Neural progenitor cell (in vitro differentiated cells): ENCODE data around the gene PKD1L1. TPM values are rescaled to one million over a fixed set of nuclear protein-coding genes. Genes with fewer than 3 reads are reported as not detected.

ENCODE experiments used
- DNase-seq: peaks from one replicate; pipeline ENCODE4 v3.0.0-alpha.2; 2016; ENCODE audit warnings: low spot score
- H2AFZ ChIP-seq: fragments of 200-600 bp; sonication (generic); replicated peaks from 2 replicates; pipeline ENCODE4 v1.6.1; 2016; ENCODE audit warnings: antibody characterized with exemption
- H3F3A ChIP-seq: fragments of 200-600 bp; sonication (generic); 2 replicates; pipeline ENCODE4 v1.6.1; 2016; ENCODE audit warnings: antibody characterized with exemption, low read depth
- H3K27ac ChIP-seq: fragments of 200-600 bp; sonication (generic); 2 replicates; pipeline ENCODE4 v1.5.1; 2016; ENCODE audit warnings: mild to moderate bottlenecking
- H3K27me3 ChIP-seq: fragments of 200-600 bp; sonication (generic); 2 replicates; pipeline ENCODE4 v1.6.1; 2016; ENCODE audit warnings: mild to moderate bottlenecking, moderate library complexity
- H3K36me3 ChIP-seq: fragments of 200-600 bp; sonication (generic); 2 replicates; pipeline ENCODE4 v1.5.1; 2016
- H3K4me1 ChIP-seq: fragments of 200-600 bp; sonication (generic); 2 replicates; pipeline ENCODE4 v1.6.1; 2016; ENCODE audit warnings: mixed run types
- H3K4me2 ChIP-seq: fragments of 200-600 bp; sonication (generic); 2 replicates; pipeline ENCODE4 v1.6.1; 2016
- H3K4me3 ChIP-seq: fragments of 200-600 bp; sonication (generic); 2 replicates; pipeline ENCODE4 v1.5.1; 2016
- H3K79me2 ChIP-seq: fragments of 200-600 bp; sonication (generic); 2 replicates; pipeline ENCODE4 v1.6.1; 2016; ENCODE audit warnings: low read depth
- H3K9ac ChIP-seq: fragments of 200-600 bp; sonication (generic); 2 replicates; pipeline ENCODE4 v1.6.1; 2016
- H3K9me3 ChIP-seq: fragments of 200-600 bp; sonication (generic); 2 replicates; pipeline ENCODE4 v1.5.1; 2016; ENCODE audit warnings: low read depth
- H4K20me1 ChIP-seq: fragments of 200-600 bp; sonication (generic); 2 replicates; pipeline ENCODE4 v1.6.1; 2016; ENCODE audit warnings: low read depth
- H3K27ac Mint-ChIP-seq: 3 replicates; pipeline ENCODE4 v1.8.0; 2021; ENCODE audit warnings: mixed read lengths
- H3K27me3 Mint-ChIP-seq: 2 replicates; pipeline ENCODE4 v1.8.0; 2022; ENCODE audit warnings: low read depth, mild to moderate bottlenecking, inconsistent platforms, moderate library complexity, mixed read lengths; ENCODE audit not compliant: insufficient read depth
- H3K36me3 Mint-ChIP-seq: 3 replicates; pipeline ENCODE4 v1.8.0; 2021; ENCODE audit warnings: mixed read lengths
- H3K4me1 Mint-ChIP-seq: 3 replicates; pipeline ENCODE4 v1.8.0; 2021; ENCODE audit warnings: mixed read lengths
- H3K4me3 Mint-ChIP-seq: 3 replicates; pipeline ENCODE4 v1.8.0; 2021; ENCODE audit warnings: mild to moderate bottlenecking, moderate library complexity, mixed read lengths
- H3K9me3 Mint-ChIP-seq: 3 replicates; pipeline ENCODE4 v1.8.0; 2020; ENCODE audit warnings: mixed read lengths
- EZH2 ChIP-seq: fragments of 200-600 bp; sonication (generic); IDR thresholded peaks from 2 replicates; pipeline ENCODE4 v1.6.1; 2017; ENCODE audit warnings: antibody characterized with exemption, mild to moderate bottlenecking, moderate library complexity
- EZH2phosphoT487 ChIP-seq: fragments of 200-600 bp; sonication (generic); IDR thresholded peaks from 2 replicates; pipeline ENCODE4 v1.6.1; 2017; ENCODE audit warnings: antibody characterized with exemption
- total RNA-seq: library from RNA; depleted of rRNA; stranded (reverse); fragments of >200 nt; gene quantifications from 2 replicates; pipeline ENCODE4 v1.2.3, GENCODE V29; 2015; ENCODE audit warnings: low replicate concordance
- TF ChIP-seq, protein P1 (sequence below): fragments of 200-600 bp; sonication (generic); IDR thresholded peaks from 2 replicates; pipeline ENCODE4 v1.5.1; 2017; ENCODE audit warnings: antibody characterized with exemption, mild to moderate bottlenecking

Gene PKD1L1
- total RNA-seq, 1 donor from 2014 or later = 0.07 TPM

GRCh38 chr7:47830015-47830414 lies 118.3 kb downstream of the PKD1L1 start:
- no peak overlapping the region for H3K27ac Mint-ChIP-seq

GRCh38 chr7:47827871-47828270 lies 120.4 kb downstream of the PKD1L1 start:
- Mint-ChIP-seq H3K4me1 (peaks cover 5% of the 10 kb centered on the region), H3K36me3 (no peaks in the 10 kb centered on the region), H3K27me3 (peaks cover 9% of the 10 kb centered on the region), H3K9me3 (no peaks in the 10 kb centered on the region), H3K27ac (no peak overlapping the region), H3K4me3 (no peak overlapping the region)
- Histone ChIP-seq H3K27me3 (no peaks in the 10 kb centered on the region), H3K27ac (no peak overlapping the region), H3K9ac (no peak overlapping the region), H3K4me3 (no peak overlapping the region), H3F3A (no peaks in the 10 kb centered on the region), H3K36me3 (no peaks in the 10 kb centered on the region), H2AFZ (no peak overlapping the region), H3K9me3 (no peaks in the 10 kb centered on the region), H3K4me1 (no peaks in the 10 kb centered on the region), H4K20me1 (no peaks in the 10 kb centered on the region), H3K79me2 (no peaks in the 10 kb centered on the region), H3K4me2 (no peak overlapping the region)
- TF ChIP-seq, protein P1, sequence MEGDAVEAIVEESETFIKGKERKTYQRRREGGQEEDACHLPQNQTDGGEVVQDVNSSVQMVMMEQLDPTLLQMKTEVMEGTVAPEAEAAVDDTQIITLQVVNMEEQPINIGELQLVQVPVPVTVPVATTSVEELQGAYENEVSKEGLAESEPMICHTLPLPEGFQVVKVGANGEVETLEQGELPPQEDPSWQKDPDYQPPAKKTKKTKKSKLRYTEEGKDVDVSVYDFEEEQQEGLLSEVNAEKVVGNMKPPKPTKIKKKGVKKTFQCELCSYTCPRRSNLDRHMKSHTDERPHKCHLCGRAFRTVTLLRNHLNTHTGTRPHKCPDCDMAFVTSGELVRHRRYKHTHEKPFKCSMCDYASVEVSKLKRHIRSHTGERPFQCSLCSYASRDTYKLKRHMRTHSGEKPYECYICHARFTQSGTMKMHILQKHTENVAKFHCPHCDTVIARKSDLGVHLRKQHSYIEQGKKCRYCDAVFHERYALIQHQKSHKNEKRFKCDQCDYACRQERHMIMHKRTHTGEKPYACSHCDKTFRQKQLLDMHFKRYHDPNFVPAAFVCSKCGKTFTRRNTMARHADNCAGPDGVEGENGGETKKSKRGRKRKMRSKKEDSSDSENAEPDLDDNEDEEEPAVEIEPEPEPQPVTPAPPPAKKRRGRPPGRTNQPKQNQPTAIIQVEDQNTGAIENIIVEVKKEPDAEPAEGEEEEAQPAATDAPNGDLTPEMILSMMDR = no peak
- TF ChIP-seq EZH2phosphoT487 (no peak), EZH2 (no peak)
- DNase-seq = no peak

More at GRCh38 chr7:47830015-47830414, 118.3 kb downstream of the PKD1L1 start:
- Histone ChIP-seq H3K9me3 (no peaks in the 10 kb centered on the region), H3K4me3 (no peak overlapping the region), H3K79me2 (no peaks in the 10 kb centered on the region), H3K4me1 (no peaks in the 10 kb centered on the region), H3F3A (no peaks in the 10 kb centered on the region), H3K27me3 (no peaks in the 10 kb centered on the region), H4K20me1 (no peaks in the 10 kb centered on the region), H3K27ac (no peak overlapping the region), H3K9ac (no peak overlapping the region), H3K4me2 (no peak overlapping the region), H2AFZ (no peak overlapping the region), H3K36me3 (no peaks in the 10 kb centered on the region)
- no peak overlapping the region for H3K4me3 Mint-ChIP-seq
- H3K36me3 Mint-ChIP-seq = no peaks in the 10 kb centered on the region
- no peak for DNase-seq
- TF ChIP-seq EZH2 (no peak), EZH2phosphoT487 (no peak)
- TF ChIP-seq, protein P1 = no peak
- H3K9me3 Mint-ChIP-seq = peaks cover 3% of the 10 kb centered on the region
- peaks cover 12% of the 10 kb centered on the region for H3K27me3 Mint-ChIP-seq
- peaks cover 17% of the 10 kb centered on the region for H3K4me1 Mint-ChIP-seq

DNA sequence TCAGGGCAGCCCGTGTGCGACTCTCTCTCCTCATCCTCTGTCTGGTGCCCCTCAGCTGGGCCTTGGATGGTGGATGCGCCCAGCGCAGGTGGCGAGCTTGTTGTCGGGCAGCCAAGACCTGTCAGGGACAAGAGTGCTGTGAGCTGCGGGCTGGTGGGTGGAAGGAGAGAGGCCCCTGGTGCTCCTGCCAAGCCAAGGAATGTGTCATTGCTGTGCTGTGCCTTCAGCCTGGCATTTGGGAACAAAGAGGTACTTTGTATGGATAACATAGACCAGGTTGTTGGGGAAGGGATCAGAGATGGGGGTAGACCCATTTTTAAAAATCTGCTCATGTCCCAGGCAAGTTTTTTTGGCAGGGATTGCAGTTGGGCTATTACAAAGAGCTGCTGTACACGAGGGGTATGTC lies 120.9 kb downstream of the PKD1L1 start:
- peaks cover 5% of the 10 kb centered on the region for H3K4me1 Mint-ChIP-seq
- H3K9me3 Mint-ChIP-seq = no peaks in the 10 kb centered on the region
- H3K27ac ChIP-seq = no peak overlapping the region
- no peak overlapping the region for H3K27ac Mint-ChIP-seq
- DNase-seq = no peak
- no peaks in the 10 kb centered on the region for H3K27me3 ChIP-seq
- H3K4me3 Mint-ChIP-seq = no peak overlapping the region
- H4K20me1 ChIP-seq = no peaks in the 10 kb centered on the region
- TF ChIP-seq, protein P1 = no peak
- TF ChIP-seq EZH2 (no peak), EZH2phosphoT487 (no peak)
- H3K79me2 ChIP-seq = no peaks in the 10 kb centered on the region
- H3K9ac ChIP-seq = no peak overlapping the region
- H3K4me2 ChIP-seq = no peak overlapping the region
- H2AFZ ChIP-seq = no peak overlapping the region
- no peak overlapping the region for H3K4me3 ChIP-seq
- H3K9me3 ChIP-seq = no peaks in the 10 kb centered on the region
- peaks cover 6% of the 10 kb centered on the region for H3K27me3 Mint-ChIP-seq
- H3K36me3 ChIP-seq = no peaks in the 10 kb centered on the region
- no peaks in the 10 kb centered on the region for H3K4me1 ChIP-seq
- H3K36me3 Mint-ChIP-seq = no peaks in the 10 kb centered on the region
- no peaks in the 10 kb centered on the region for H3F3A ChIP-seq
